Fibroblast of skin of abdomen (primary cell): ENCODE data around the gene ERBB2.
"Not testable (repeated sequence)": the region's sequence is repeated elsewhere in the genome, so short reads cannot be mapped to it uniquely, and the experiment has no call there.

ENCODE experiments used
- DNase-seq: peaks from one replicate; pipeline ENCODE4 v3.0.0-alpha.2; 2013

Gene ERBB2

GRCh38 chr17:39678340-39679116 lies 21.3 kb upstream of the ERBB2 start:
- no peak for DNase-seq

DNA sequence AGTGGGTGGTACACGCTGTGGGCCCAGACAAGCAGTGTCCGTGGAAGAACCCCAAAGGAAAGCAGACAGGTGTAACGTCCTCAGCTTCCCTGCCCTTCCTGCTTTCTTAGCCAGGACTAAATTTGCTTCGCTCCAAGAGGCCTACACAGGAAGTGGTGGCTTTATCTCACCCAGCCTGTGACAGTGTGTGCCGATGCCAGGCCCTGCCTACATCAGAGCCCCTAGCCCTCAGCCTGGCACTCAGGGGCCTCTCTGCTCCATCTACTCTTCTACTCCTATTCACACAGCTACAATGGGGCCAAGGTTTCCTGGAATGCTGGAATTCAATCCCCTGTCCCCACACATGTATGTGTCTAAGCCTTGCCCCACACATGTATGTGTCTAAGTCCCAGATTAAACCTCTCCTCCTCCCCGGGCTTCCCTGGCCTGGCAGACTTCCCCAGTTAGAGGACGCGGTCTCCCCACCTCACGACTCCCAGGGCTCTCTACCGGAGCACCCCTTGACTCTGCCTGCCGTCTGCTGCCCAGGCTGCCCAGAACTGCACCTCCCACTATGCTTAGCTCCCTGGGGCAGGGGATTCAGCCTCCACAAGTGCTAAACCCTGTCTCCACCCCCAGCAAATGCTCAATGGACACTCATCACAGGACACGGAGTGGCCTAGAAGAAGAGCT lies 20.2 kb upstream of the ERBB2 start:
- no peak for DNase-seq

GRCh38 chr17:39683295-39683939 lies 16.4 kb upstream of the ERBB2 start:
- DNase-seq: no peak

GRCh38 chr17:39684369-39685192 lies 15.3 kb upstream of the ERBB2 start:
- no peak for DNase-seq

DNA sequence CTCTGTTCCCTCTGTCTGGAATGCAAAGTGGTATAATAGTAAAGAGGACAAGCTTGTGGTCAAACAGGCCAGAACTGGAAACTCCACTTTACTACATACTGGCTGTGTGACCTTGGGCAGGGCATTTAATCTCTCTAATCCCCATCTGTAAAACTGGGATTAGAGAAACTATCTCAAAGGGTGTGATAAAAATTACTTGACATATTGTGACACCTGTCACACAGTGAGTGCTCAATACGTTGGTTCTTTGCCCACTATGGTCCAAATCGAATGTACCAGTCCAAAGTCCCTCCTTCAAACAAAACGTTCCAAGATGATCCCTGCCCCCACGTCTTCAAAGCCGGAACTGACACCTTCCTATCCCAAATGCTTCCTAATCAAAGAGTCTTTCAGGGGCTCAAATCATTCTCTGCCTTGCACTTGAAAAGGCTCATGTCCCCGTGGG lies 12.7 kb upstream of the ERBB2 start:
- no peak for DNase-seq

- peak; percentile 90 for DNase-seq
These were observed 12.1 kb upstream of the ERBB2 start, which contains the start of gene PGAP3 for GRCh38 chr17:39687546-39688474. PGAP3 (minus strand) TSS chr17:39688057; CDS start chr17:39688014, 43 bp downstream.

- no peak for DNase-seq
These were observed 11.4 kb upstream of the ERBB2 start for GRCh38 chr17:39688475-39688835.

GRCh38 chr17:39688945-39689344 lies 10.9 kb upstream of the ERBB2 start:
- DNase-seq: no peak

DNA sequence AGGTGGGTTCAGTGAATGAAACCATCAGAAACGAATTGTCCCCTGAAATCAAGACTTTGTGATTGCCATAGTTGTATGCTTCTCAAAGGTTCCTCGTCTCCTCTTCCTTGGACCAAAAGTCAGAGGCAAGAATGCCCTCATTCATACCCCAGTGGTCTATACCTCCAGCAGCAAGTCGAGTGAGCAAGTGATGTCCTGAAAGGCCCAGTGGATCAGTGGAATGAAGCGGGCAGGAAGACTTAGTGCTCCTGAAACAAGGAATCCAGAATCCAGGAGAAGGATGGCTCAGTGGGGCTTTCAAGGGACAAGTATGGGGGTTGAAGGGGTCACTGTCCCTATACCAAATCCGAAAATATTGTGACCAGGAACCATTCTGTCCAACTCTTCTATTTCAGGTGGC lies 5.3 kb upstream of the ERBB2 start:
- DNase-seq: no peak

DNA sequence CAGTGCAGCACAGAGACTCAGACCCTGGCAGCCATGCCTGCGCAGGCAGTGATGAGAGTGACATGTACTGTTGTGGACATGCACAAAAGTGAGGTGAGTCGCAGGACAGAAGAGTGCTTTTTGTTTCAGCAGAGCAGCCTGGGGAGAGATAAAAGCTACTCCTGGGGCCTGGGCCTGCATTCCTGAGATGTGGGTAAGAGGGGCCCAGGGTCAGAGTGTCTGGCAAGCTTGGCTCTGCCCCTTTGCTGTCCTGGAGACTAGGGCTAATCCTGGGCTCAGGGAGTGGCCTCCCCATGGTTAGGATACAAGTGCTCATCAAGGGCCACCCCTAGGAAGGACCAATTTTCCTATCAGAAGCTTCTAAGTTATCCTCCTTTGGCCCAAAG lies 4.8 kb upstream of the ERBB2 start:
- no peak for DNase-seq

DNA sequence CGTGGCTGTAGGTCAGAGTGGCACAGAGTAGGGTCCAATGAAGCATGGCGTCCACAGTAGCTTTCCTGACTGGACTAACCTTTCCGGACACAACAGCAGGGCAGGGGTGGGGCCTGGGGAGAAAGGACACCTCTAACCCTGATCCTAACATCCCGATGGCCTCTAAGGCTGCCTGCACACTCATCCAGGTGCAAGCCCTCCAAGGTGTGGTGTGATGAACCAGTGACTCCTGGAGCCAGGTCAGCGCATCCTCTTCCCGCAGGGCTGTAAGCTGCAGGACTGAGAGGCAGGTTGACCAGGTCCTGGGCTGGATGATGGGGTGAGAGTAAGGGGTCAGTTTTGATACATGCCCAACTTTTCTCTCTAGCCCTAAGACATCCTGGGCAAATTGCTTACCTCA lies 3.1 kb upstream of the ERBB2 start:
- DNase-seq: no peak

- DNase-seq: no peak
These were observed 1.9 kb upstream of the ERBB2 start for GRCh38 chr17:39697961-39698360.

DNA sequence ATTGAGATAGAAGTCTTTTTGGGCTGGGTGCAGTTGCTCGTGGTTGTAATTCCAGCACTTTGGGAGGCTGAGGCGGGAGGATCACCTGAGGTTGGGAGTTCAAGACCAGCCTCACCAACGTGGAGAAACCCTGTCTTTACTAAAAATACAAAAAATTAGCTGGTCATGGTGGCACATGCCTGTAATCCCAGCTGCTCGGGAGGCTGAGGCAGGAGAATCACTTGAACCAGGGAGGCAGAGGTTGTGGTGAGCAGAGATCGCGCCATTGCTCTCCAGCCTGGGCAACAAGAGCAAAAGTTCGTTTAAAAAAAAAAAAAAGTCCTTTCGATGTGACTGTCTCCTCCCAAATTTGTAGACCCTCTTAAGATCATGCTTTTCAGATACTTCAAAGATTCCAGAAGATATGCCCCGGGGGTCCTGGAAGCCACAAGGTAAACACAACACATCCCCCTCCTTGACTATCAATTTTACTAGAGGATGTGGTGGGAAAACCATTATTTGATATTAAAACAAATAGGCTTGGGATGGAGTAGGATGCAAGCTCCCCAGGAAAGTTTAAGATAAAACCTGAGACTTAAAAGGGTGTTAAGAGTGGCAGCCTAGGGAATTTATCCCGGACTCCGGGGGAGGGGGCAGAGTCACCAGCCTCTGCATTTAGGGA lies 577 bp upstream of the ERBB2 start:
- not testable (repeated sequence) for DNase-seq

- DNase-seq: peak; percentile 16
These were observed 504 bp downstream of the ERBB2 start for GRCh38 chr17:39700148-39700987.

DNA sequence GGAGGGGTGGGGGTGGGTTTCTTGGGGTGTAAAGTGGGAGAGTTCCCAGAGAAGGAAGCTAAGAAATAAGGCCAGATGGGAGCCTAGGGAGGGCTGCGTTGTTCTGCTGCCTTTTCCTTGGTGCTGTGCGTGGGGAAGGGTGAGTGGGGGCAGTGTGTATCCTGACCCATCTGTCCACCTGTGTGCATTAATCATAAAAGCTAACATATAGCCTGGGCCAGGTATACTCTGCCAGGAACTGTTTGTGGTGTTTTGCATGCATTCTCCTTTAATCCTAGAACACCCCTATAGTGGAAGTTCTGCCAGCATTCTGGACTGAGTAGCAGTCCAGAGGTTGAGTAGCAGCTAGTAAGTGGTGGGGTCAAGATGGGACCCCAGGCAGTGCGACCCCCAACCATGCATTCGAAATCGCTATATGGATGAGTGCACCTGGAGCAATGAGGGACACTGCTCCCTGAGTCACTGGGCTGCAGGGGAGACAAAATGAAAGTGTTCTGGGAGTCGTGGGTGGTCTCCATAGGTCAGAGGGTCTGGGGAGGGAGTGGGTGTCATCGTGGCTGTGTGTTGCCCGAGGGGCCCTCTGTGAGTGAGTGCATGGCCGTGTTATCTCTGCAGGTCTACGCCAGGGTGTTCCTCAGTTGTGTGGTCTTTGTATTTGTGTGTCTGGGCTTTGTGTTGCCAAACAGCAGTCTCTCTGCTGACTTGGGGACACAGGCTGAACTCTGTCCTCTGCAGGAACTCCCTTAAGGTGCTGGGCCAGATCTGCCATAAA lies 1.3 kb downstream of the ERBB2 start:
- no peak for DNase-seq

- no peak for DNase-seq
These were observed 2.0 kb downstream of the ERBB2 start for GRCh38 chr17:39701784-39702422.

GRCh38 chr17:39702901-39703893 lies 3.3 kb downstream of the ERBB2 start:
- no peak for DNase-seq
